GM19438 (cell line): ENCODE results near the gene FZR1.

Experiments used
- ATAC-seq: cut with Tn5 transposase; IDR thresholded peaks from one replicate; pipeline ENCODE4 v1.9.1; 2021; ENCODE audit warnings: low read depth; ENCODE audit not compliant: unreplicated experiment

The FZR1 gene

GRCh38 chr19:3505598-3506383 lies at the start of gene FZR1:
Gene FZR1, plus strand, starts transcription at chr19:3506311. Its CDS starts 16,679 bp downstream, at chr19:3522990.
- peak; percentile 89 for ATAC-seq

GRCh38 chr19:3456925-3457527 lies 49.1 kb upstream of the FZR1 start:
- no peak for ATAC-seq

DNA sequence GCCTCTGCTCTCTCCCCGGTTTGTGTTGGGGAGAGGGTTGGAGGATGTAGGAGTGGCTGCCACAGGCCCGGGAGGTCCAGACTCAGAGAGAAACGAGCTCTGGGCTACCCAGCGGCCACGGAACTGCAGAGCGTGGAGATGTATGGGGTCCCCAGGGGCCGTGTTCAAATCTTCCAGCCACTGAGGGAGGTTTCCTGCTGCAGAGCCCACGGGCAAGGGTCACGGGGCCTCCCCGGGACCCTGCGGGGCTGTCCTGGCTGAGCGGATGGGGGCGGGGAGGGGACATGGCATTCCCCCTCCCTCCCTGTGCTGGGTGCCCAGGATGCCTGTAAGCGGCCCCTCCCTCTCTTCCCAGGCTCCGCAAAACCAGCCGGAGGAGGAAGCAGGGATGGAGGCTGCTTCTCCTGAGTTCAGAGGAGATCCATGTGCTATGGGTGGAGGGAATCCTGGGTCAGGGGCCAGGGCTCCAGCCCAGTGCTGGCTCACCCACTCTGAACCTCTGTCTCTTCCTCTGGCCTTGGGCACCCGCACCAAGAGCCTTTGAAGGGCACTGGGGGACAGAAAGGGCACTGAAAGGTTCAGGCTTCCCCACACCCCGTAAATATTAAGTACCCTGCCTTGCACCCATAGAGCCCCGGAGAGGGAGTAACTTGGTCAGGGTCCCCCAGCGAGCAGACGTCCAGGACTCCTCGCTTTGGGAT lies 48.4 kb upstream of the FZR1 start:
- ATAC-seq, result no peak

DNA sequence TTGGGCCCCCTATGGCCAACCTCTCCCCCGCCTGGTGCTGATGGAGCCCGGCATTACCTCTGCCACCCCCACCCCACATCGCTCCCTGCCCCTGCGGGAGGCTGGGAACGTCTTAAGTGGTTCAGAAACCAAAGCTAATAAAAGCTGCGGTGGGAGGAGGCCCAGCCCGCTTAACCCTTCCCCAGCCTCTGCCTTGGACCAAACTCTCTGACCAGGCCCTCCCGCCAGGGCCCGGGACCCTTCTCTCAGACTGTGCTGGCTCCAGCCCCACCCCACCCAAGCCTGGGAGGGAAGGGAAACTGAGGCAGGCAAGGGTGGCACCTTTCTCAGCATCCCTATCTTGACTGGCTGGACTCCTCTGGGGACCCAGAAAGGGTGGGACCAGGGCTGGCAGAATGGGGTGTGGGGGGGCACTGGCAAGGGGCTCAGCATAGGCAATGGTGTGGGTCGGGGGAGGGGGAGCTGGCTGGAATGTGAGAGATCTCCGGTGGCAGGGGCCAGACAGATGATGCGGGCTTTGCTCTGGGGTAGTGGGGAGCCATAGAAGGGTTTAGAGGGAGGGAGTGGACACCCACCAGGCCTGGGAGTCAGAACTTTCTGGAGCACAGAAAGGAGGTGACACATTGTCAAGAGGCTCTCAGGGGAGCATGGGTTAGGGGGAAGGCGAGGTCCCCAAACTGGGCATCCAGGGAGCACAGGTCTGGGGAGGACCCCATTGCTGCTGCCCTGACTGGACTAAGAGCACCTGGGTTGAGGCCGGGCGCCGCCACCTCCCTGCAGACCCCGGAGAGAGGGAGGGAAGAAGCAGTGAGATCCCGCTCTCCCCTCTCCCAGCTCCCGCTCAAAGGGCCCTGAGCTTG lies 47.7 kb upstream of the FZR1 start:
- no peak for ATAC-seq

GRCh38 chr19:3459089-3459881 lies 46.8 kb upstream of the FZR1 start:
- no peak for ATAC-seq

DNA sequence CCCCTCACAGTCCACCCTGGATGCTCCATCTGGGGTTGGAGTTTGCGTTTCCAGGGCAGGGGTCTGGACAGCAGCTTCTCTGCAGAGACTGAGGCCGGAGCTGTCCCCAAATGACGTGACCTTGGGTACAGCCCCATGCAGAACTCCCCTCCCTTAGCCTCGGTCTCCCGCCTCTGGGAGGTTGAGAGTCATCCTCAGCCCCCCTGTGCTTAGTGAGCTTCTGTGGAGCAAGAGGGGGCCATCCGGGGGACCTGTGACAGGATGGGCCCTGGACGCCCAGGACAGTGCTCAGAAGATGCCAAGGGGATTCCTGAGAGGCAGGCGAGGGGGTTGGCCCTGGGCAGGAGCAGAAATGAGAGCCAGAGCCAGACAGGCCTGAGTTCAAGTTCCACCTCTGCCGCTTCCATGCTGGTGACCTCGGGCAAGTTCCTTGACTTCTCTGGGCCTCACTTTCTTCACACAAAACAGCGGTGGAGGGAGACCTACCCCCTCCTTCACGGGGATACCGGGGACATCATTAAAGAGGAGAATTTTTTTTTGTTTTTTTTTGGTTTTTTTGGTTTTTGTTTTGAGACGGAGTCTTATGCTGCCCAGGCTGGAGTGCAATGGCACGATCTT lies 46.0 kb upstream of the FZR1 start:
- no peak for ATAC-seq

- ATAC-seq, result no peak
Observed at GRCh38 chr19:3462991-3463713, 43.0 kb upstream of the FZR1 start.

DNA sequence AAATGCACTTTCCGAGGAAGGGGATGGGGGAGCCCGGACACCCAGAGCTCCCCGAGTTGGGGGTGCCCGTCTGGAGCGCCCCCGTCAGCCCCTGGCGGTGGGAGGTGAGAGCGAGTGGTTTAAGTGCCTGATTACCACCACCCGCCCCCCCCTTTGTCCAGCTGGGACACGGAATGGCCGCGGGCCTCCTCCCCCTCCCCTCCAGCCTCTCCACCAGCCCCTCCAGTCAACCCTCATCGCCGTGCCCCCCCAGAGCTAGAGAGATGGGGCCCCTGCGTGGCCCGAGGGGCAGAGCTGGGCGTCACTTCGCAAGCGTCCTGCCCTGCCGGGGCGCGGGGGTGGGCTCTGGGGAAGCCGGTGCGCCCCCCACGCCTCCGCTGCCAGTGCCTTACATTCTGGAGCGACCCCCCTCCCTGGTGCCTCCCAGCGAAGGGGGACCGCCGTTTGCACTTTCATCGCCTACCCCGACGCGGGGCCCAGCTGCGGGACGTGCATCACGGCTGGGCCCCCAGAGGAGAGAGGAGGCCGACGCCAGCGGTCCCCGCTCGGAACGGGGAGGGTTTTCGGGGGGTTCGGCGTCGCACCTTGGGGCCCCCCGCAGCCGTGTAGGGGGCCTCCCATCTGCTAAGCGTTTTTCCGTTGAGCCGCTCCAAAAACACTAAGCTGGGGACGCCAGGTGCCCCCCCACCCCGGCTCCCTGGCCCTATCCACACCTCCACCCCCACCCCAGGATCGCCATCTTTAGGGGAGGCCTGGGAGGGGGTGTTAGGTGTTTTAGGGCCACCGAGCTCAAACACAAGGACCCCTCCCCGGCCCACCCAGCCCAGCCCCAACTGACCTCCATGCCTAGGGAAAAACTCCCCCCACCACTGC lies 42.2 kb upstream of the FZR1 start:
- no peak for ATAC-seq

DNA sequence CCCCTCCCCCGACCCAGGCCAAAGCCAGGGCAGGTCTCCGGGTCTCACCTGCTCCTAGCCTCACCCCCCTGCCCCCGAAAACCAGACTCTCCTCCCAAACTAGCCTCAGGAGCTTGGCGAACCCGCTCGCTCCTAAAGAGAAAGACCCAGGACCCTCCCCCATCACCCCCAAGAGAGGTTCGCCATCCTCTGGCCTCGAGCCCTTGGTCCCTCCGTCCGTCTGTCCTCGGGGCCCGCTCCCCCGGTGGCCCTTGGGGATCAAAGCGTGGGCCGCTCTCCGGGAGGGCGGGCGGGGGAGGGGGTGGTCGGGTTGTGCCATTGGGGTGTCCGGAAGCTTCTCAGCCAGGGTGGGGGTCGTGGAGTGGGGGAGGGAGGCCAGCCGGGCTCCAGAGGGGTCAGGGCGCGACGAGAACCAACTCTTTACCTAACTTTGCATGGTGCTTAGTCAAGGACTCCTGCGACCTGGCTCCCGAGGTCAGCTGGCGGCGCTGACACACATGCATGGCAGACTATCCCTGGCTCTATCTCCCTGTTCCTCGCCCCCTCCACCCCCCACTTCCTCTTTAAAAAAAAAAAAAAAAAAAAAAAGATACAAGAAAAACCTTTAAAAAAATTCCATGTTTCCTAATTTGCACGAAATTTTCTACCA lies 41.4 kb upstream of the FZR1 start:
- no peak for ATAC-seq

- no peak for ATAC-seq
Observed at GRCh38 chr19:3465552-3465951, 40.6 kb upstream of the FZR1 start.

- no peak for ATAC-seq
Observed at GRCh38 chr19:3466635-3467034, 39.5 kb upstream of the FZR1 start.

DNA sequence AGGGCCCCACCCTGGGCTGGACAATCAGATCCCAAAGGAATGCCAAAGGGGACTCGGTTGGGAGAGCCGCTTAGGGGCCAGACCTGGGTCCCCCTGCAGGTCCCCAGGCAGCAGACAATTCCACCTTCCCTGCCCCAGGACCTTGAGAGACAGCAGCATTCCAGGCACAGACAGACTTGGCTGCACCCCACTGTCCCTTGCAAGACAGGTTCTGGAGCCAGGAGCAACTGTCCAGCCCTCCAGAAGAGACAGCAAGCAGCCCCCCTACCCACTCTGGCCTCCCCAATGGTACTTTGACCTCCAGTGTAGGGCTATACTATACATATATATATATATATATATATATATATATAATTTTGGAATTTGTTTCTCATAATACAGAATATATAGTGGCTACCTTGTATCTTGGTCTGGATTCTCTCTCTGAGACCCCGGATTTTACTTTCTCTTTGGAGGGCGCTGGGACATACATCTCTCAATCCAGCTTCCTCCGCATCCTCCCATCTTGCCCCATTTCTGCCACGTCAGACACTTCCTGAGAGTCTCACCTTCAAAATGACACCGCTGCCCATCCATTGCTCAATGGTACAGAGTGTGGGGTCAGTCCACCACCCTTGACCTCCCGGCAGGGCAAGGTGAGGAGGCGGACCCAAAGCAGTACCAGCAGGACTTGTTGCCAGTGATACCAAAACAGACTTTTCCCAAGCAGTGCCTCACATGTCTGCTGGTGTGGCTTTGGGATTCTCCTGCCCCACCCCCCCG lies 38.5 kb upstream of the FZR1 start:
- ATAC-seq, result no peak

- ATAC-seq, result no peak
Observed at GRCh38 chr19:3468211-3468610, 37.9 kb upstream of the FZR1 start.

- no peak for ATAC-seq
Observed at GRCh38 chr19:3469638-3470499, 36.2 kb upstream of the FZR1 start.

- ATAC-seq, result no peak
Observed at GRCh38 chr19:3470500-3471128, 35.5 kb upstream of the FZR1 start.
